Osteocyte (in vitro differentiated cells): ENCODE measurements around the gene SEMA4C. TPM values are rescaled to one million over a fixed set of nuclear protein-coding genes. Genes with fewer than 3 reads are reported as not detected.

Source experiments
- DNase-seq: peaks from one replicate; pipeline ENCODE4 v3.0.0; 2021; ENCODE audit warnings: mixed read lengths; ENCODE audit not compliant: unreplicated experiment; ENCODE audit errors: extremely low spot score
- H3K27ac Mint-ChIP-seq: one replicate; pipeline ENCODE4 v1.8.0; 2021; ENCODE audit warnings: mild to moderate bottlenecking, mixed read lengths; ENCODE audit not compliant: unreplicated experiment
- H3K27me3 Mint-ChIP-seq: one replicate; pipeline ENCODE4 v1.8.0; 2021; ENCODE audit warnings: mixed read lengths; ENCODE audit not compliant: unreplicated experiment
- H3K36me3 Mint-ChIP-seq: one replicate; pipeline ENCODE4 v1.8.0; 2021; ENCODE audit warnings: mixed read lengths; ENCODE audit not compliant: unreplicated experiment
- H3K4me1 Mint-ChIP-seq: one replicate; pipeline ENCODE4 v1.8.0; 2021; ENCODE audit warnings: mixed read lengths; ENCODE audit not compliant: unreplicated experiment
- H3K4me3 Mint-ChIP-seq: one replicate; pipeline ENCODE4 v1.8.0; 2021; ENCODE audit warnings: mild to moderate bottlenecking, moderate library complexity, mixed read lengths; ENCODE audit not compliant: unreplicated experiment
- H3K9me3 Mint-ChIP-seq: one replicate; pipeline ENCODE4 v1.8.0; 2021; ENCODE audit warnings: mixed read lengths; ENCODE audit not compliant: unreplicated experiment
- CTCF ChIP-seq: fragments of 200-600 bp; sonication (generic); IDR thresholded peaks from 2 replicates; pipeline ENCODE4 v1.5.0; 2021; ENCODE audit warnings: antibody characterized with exemption, mild to moderate bottlenecking, moderate library complexity
- long read RNA-seq: library from polyadenylated mRNA; unstranded; transcript quantifications from one replicate; pipeline ENCODE4 v2.0.0, GENCODE V29; 2021
- total RNA-seq: library from RNA; stranded (reverse); gene quantifications from 2 replicates; pipeline ENCODE4 v1.2.1, GENCODE V29; 2021

Gene SEMA4C
- total RNA-seq: 33.8 and 39.1 TPM in 2 replicates
- long read RNA-seq: 0 reads

- Mint-ChIP-seq H3K36me3 (peaks cover 8% of the 10 kb centered on the region), H3K27me3 (no peaks in the 10 kb centered on the region), H3K4me1 (peaks cover 28% of the 10 kb centered on the region), H3K9me3 (no peaks in the 10 kb centered on the region), H3K4me3 (peak within 1 kb of the TSS; percentile 68), H3K27ac (no peak within 1 kb of the TSS)
- no peak for DNase-seq
- no peak for TF ChIP-seq CTCF
Observed at GRCh38 chr2:96869822-96870625, at the start of gene SEMA4C. TSS of gene SEMA4C (minus strand) at chr2:96870080. CDS start at chr2:96867886, 2,194 bp downstream.

GRCh38 chr2:96918754-96919550 lies 49.1 kb upstream of the SEMA4C start:
- TF ChIP-seq CTCF: no peak

GRCh38 chr2:96918092-96918753 lies 48.3 kb upstream of the SEMA4C start:
- no peaks in the 10 kb centered on the region for H3K9me3 Mint-ChIP-seq
- DNase-seq: no peak
- H3K4me3 Mint-ChIP-seq: no peak overlapping the region
- no peak for TF ChIP-seq CTCF
- no peaks in the 10 kb centered on the region for H3K36me3 Mint-ChIP-seq
- H3K27ac Mint-ChIP-seq: no peak overlapping the region
- H3K27me3 Mint-ChIP-seq: peaks cover 57% of the 10 kb centered on the region
- peaks cover 7% of the 10 kb centered on the region for H3K4me1 Mint-ChIP-seq

More at GRCh38 chr2:96918754-96919550, 49.1 kb upstream of the SEMA4C start:
- peaks cover 7% of the 10 kb centered on the region for H3K4me1 Mint-ChIP-seq
- H3K27ac Mint-ChIP-seq: no peak overlapping the region
- H3K27me3 Mint-ChIP-seq: peaks cover 51% of the 10 kb centered on the region
- no peak for DNase-seq
- H3K9me3 Mint-ChIP-seq: no peaks in the 10 kb centered on the region
- H3K4me3 Mint-ChIP-seq: no peak overlapping the region
- no peaks in the 10 kb centered on the region for H3K36me3 Mint-ChIP-seq

- Mint-ChIP-seq H3K36me3 (no peaks in the 10 kb centered on the region), H3K4me1 (peaks cover 9% of the 10 kb centered on the region), H3K4me3 (no peak overlapping the region), H3K9me3 (no peaks in the 10 kb centered on the region), H3K27ac (no peak overlapping the region), H3K27me3 (peaks cover 63% of the 10 kb centered on the region)
- TF ChIP-seq CTCF: no peak
- no peak for DNase-seq
Observed at GRCh38 chr2:96916646-96917543, 47.0 kb upstream of the SEMA4C start.
